ENCODE results near the gene RNASEL. TPM values are rescaled to one million over a fixed set of nuclear protein-coding genes. Genes with fewer than 3 reads are reported as not detected.
A peak's percentile ranks its signal among the peaks of the same experiment; 100 is the strongest.

Gene RNASEL
- total RNA-seq, 2 donors from 2014 or later = 0.33 to 6.0 TPM

GRCh38 chr1:182587666-182588499 lies 1.2 kb downstream of the RNASEL start:
- peak; percentile 31 for ATAC-seq
- no peaks in the 10 kb centered on the region for H3K27me3 ChIP-seq
- H3K4me1 ChIP-seq = peaks cover 22% of the 10 kb centered on the region
- DNase-seq = no peak
- intact Hi-C loops (cut with DNase I) = no loop called here
- TF ChIP-seq, protein P1, sequence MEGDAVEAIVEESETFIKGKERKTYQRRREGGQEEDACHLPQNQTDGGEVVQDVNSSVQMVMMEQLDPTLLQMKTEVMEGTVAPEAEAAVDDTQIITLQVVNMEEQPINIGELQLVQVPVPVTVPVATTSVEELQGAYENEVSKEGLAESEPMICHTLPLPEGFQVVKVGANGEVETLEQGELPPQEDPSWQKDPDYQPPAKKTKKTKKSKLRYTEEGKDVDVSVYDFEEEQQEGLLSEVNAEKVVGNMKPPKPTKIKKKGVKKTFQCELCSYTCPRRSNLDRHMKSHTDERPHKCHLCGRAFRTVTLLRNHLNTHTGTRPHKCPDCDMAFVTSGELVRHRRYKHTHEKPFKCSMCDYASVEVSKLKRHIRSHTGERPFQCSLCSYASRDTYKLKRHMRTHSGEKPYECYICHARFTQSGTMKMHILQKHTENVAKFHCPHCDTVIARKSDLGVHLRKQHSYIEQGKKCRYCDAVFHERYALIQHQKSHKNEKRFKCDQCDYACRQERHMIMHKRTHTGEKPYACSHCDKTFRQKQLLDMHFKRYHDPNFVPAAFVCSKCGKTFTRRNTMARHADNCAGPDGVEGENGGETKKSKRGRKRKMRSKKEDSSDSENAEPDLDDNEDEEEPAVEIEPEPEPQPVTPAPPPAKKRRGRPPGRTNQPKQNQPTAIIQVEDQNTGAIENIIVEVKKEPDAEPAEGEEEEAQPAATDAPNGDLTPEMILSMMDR (IDR thresholded peaks at IDR 0.05) = no peak
- TF ChIP-seq POLR2A (IDR thresholded peaks at IDR 0.05) = no peak
- peak overlapping the region; percentile 3 to 40 for H3K4me3 ChIP-seq
- H3K9me3 ChIP-seq = no peaks in the 10 kb centered on the region
- 31 to 32% methylated on average over 4 of the region's 4 CpGs for WGBS, 2 donors
- peak overlapping the region in 2 of 4 donors; percentile 90 to 93 for H3K27ac ChIP-seq
- H3K36me3 ChIP-seq (replicated peaks in 1 of 2; ENCODE audit: insufficient read depth in 1 of 2, low read depth in 2 of 2) = no peaks in the 10 kb centered on the region

DNA sequence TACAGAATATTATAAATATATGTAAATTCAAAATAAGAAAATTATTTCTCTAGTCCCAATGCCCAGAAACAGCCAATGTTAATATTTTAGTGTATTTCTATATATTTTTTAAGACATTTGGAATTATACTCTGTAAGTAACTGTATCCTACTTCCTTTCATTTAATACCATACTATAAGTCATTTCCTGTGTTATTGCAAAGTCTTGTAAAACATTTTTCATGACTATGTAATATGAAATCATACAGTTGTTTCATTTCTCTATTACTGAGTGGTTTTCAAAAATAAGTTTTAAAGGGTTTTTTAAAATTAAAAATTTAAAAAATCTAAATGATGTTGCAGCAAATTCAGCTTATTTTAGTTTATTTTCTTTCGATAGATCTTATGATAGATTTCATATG lies 2.0 kb downstream of the RNASEL start:
- WGBS, 2 donors = 0 to 2% methylated on average over 1 of the region's 1 CpG
- H3K4me3 ChIP-seq = no peak overlapping the region

GRCh38 chr1:182586380-182586779 lies 2.7 kb downstream of the RNASEL start:
- intact Hi-C loops (cut with DNase I) = no loop called here
- Histone ChIP-seq H3K27ac (no peak overlapping the region), H3K4me1 (peaks cover 22% of the 10 kb centered on the region), H3K4me3 (no peak overlapping the region), H3K36me3 (replicated peaks in 1 of 2; ENCODE audit: insufficient read depth in 1 of 2, low read depth in 2 of 2) (no peaks in the 10 kb centered on the region), H3K9me3 (no peaks in the 10 kb centered on the region), H3K27me3 (no peaks in the 10 kb centered on the region)
- 87 to 95% methylated on average over 11 of the region's 11 CpGs for WGBS, 2 donors
- ATAC-seq = no peak
- DNase-seq = no peak
- TF ChIP-seq, protein P1 (IDR thresholded peaks at IDR 0.05) = no peak
- no peak for TF ChIP-seq POLR2A (IDR thresholded peaks at IDR 0.05)

More for the DNA sequence above, 2.0 kb downstream of the RNASEL start:
- no peaks in the 10 kb centered on the region for H3K27me3 ChIP-seq
- TF ChIP-seq POLR2A (IDR thresholded peaks at IDR 0.05) = no peak
- TF ChIP-seq, protein P1 (IDR thresholded peaks at IDR 0.05) = no peak
- no peaks in the 10 kb centered on the region for H3K9me3 ChIP-seq
- ATAC-seq = no peak
- H3K36me3 ChIP-seq (replicated peaks in 1 of 2; ENCODE audit: insufficient read depth in 1 of 2, low read depth in 2 of 2) = no peaks in the 10 kb centered on the region
- intact Hi-C loops (cut with DNase I) = no loop called here
- H3K4me1 ChIP-seq = peaks cover 22% of the 10 kb centered on the region
- DNase-seq = no peak
- no peak overlapping the region for H3K27ac ChIP-seq

- no peaks in the 10 kb centered on the region for H3K27me3 ChIP-seq
- TF ChIP-seq, protein P1 (IDR thresholded peaks at IDR 0.05) = no peak
- no peak for TF ChIP-seq POLR2A (IDR thresholded peaks at IDR 0.05)
- no peak for DNase-seq
- H3K27ac ChIP-seq = no peak overlapping the region
- 96 to 97% methylated on average over 4 of the region's 4 CpGs for WGBS, 2 donors
- H3K9me3 ChIP-seq = no peaks in the 10 kb centered on the region
- no peak overlapping the region for H3K4me3 ChIP-seq
- no peak for ATAC-seq
- H3K36me3 ChIP-seq (replicated peaks in 1 of 2; ENCODE audit: insufficient read depth in 1 of 2, low read depth in 2 of 2) = peaks cover 3 to 11% of the 10 kb centered on the region in 2 donors
- intact Hi-C loops (cut with DNase I) = no loop called here
- peaks cover 22% of the 10 kb centered on the region for H3K4me1 ChIP-seq
Measured at GRCh38 chr1:182584746-182585145, 4.3 kb downstream of the RNASEL start.

GRCh38 chr1:182580736-182581135 lies 8.3 kb downstream of the RNASEL start:
- intact Hi-C loops (cut with DNase I) = no loop called here
- peaks cover 9 to 13% of the 10 kb centered on the region in 2 donors for H3K36me3 ChIP-seq (replicated peaks in 1 of 2; ENCODE audit: insufficient read depth in 1 of 2, low read depth in 2 of 2)
- no peak for ATAC-seq

More at GRCh38 chr1:182580736-182581135, 8.3 kb downstream of the RNASEL start:
- TF ChIP-seq, protein P1 (IDR thresholded peaks at IDR 0.05) = no peak
- no peak for TF ChIP-seq POLR2A (IDR thresholded peaks at IDR 0.05)
- H3K27ac ChIP-seq = no peak overlapping the region
- peaks cover 10% of the 10 kb centered on the region for H3K4me1 ChIP-seq
- no peak for DNase-seq
- no peak overlapping the region for H3K4me3 ChIP-seq
- H3K27me3 ChIP-seq = no peaks in the 10 kb centered on the region
- H3K9me3 ChIP-seq = no peaks in the 10 kb centered on the region
- 84 to 89% methylated on average over 2 of the region's 2 CpGs for WGBS, 2 donors

All from body of pancreas (tissue), 4 donors.